ENCODE results near the gene TMEM72.

The TMEM72 gene

GRCh38 chr10:44981172-44982113 lies 70.3 kb downstream of the TMEM72 start:
- no peak for DNase-seq

- no peak for DNase-seq
Measured at GRCh38 chr10:44982114-44982460, 71.0 kb downstream of the TMEM72 start.

GRCh38 chr10:44982496-44982895 lies 71.4 kb downstream of the TMEM72 start:
- DNase-seq, result no peak

- DNase-seq, result no peak
Measured at GRCh38 chr10:44983066-44983894, 72.1 kb downstream of the TMEM72 start.

GRCh38 chr10:44983895-44984278 lies 72.8 kb downstream of the TMEM72 start:
- no peak for DNase-seq

- DNase-seq, result no peak
Measured at GRCh38 chr10:44984671-44985101, 73.5 kb downstream of the TMEM72 start.

GRCh38 chr10:44985175-44985681 lies 74.1 kb downstream of the TMEM72 start:
- DNase-seq, result no peak

- no peak for DNase-seq
Measured at GRCh38 chr10:44986179-44986578, 75.0 kb downstream of the TMEM72 start.

Measured in stimulated activated CD4-positive, alpha-beta T cell treated with anti-CD3 and anti-CD28 coated beads, Interleukin-2, amount 100 ng/mL, for 48 hours (primary cell).